Measurements from ENCODE around the gene PLAGL2.

Gene PLAGL2

GRCh38 chr20:32237419-32237818 is 29.9 kb upstream of the PLAGL2 start:
- peaks cover 35% of the 10 kb centered on the region for H3K36me3 ChIP-seq
- no peak overlapping the region for H3K4me3 ChIP-seq (ENCODE audit: low read depth, low read length)
- peaks cover 9% of the 10 kb centered on the region; the same call in 1 of the 2 replicates for H3K4me1 ChIP-seq
- H3K27me3 ChIP-seq: no peaks in the 10 kb centered on the region
- H3K9me3 ChIP-seq: no peaks in the 10 kb centered on the region
- DNase-seq: no peak
- no peak for TF ChIP-seq CTCF (IDR thresholded peaks at IDR 0.05; ENCODE audit: low read depth, low read length)

GRCh38 chr20:32236819-32237218 is 29.3 kb upstream of the PLAGL2 start:
- no peak for TF ChIP-seq CTCF (IDR thresholded peaks at IDR 0.05; ENCODE audit: low read depth, low read length)
- Histone ChIP-seq H3K36me3 (peaks cover 41% of the 10 kb centered on the region), H3K4me1 (peaks cover 9% of the 10 kb centered on the region; the same call in 1 of the 2 replicates), H3K27me3 (no peaks in the 10 kb centered on the region), H3K4me3 (ENCODE audit: low read depth, low read length) (no peak overlapping the region), H3K9me3 (no peaks in the 10 kb centered on the region)
- DNase-seq: no peak

GRCh38 chr20:32236048-32236533 is 28.5 kb upstream of the PLAGL2 start:
- no peak for DNase-seq
- H3K27me3 ChIP-seq: no peaks in the 10 kb centered on the region
- H3K36me3 ChIP-seq: peaks cover 49% of the 10 kb centered on the region
- H3K4me3 ChIP-seq (ENCODE audit: low read depth, low read length): no peak overlapping the region
- H3K4me1 ChIP-seq: peaks cover 9% of the 10 kb centered on the region; the same call in 1 of the 2 replicates
- no peaks in the 10 kb centered on the region for H3K9me3 ChIP-seq
- TF ChIP-seq CTCF (IDR thresholded peaks at IDR 0.05; ENCODE audit: low read depth, low read length): no peak

- no peak for TF ChIP-seq CTCF (IDR thresholded peaks at IDR 0.05; ENCODE audit: low read depth, low read length)
- no peak overlapping the region for H3K4me3 ChIP-seq (ENCODE audit: low read depth, low read length)
- no peak for DNase-seq
- H3K27me3 ChIP-seq: no peaks in the 10 kb centered on the region
- H3K4me1 ChIP-seq: peaks cover 9% of the 10 kb centered on the region; the same call in 1 of the 2 replicates
- no peaks in the 10 kb centered on the region for H3K9me3 ChIP-seq
- peaks cover 54% of the 10 kb centered on the region for H3K36me3 ChIP-seq
These were observed 27.9 kb upstream of the PLAGL2 start for GRCh38 chr20:32235331-32236047.

GRCh38 chr20:32234135-32234808 is 26.7 kb upstream of the PLAGL2 start:
- no peaks in the 10 kb centered on the region for H3K27me3 ChIP-seq
- 0 out of 2 replicates have a peak, but pooled peaks cover 3% of the 10 kb centered on the region for H3K4me1 ChIP-seq
- TF ChIP-seq CTCF (IDR thresholded peaks at IDR 0.05; ENCODE audit: low read depth, low read length): no peak
- no peak for DNase-seq
- peaks cover 57% of the 10 kb centered on the region for H3K36me3 ChIP-seq
- no peak overlapping the region for H3K4me3 ChIP-seq (ENCODE audit: low read depth, low read length)
- no peaks in the 10 kb centered on the region for H3K9me3 ChIP-seq

- H3K9me3 ChIP-seq: no peaks in the 10 kb centered on the region
- DNase-seq: no peak
- H3K4me3 ChIP-seq (ENCODE audit: low read depth, low read length): no peak overlapping the region
- H3K4me1 ChIP-seq: 0 out of 2 replicates have a peak, but pooled peaks cover 3% of the 10 kb centered on the region
- no peaks in the 10 kb centered on the region for H3K27me3 ChIP-seq
- no peak for TF ChIP-seq CTCF (IDR thresholded peaks at IDR 0.05; ENCODE audit: low read depth, low read length)
- H3K36me3 ChIP-seq: peaks cover 66% of the 10 kb centered on the region
These were observed 25.7 kb upstream of the PLAGL2 start for GRCh38 chr20:32233286-32233685.

All from BE2C (cell line).